HEK293T (cell line): ENCODE measurements around the gene PHOX2A.

Experiments used
- FOXA1 ChIP-seq: fragments of 450-650 bp; IDR thresholded peaks from 2 replicates; pipeline ENCODE4 v1.6.1; 2016; ENCODE audit warnings: mild to moderate bottlenecking
- FOXK2 ChIP-seq: fragments of 450-650 bp; IDR thresholded peaks from 2 replicates; pipeline ENCODE4 v1.6.1; 2016; ENCODE audit warnings: mild to moderate bottlenecking
- LEF1 ChIP-seq: fragments of 450-650 bp; IDR thresholded peaks from 2 replicates; pipeline ENCODE4 v1.6.1; 2017; ENCODE audit warnings: mild to moderate bottlenecking, borderline replicate concordance
- SP1 ChIP-seq: fragments of 450-650 bp; IDR thresholded peaks from 2 replicates; pipeline ENCODE4 v1.6.1; 2017
- ZNF384 ChIP-seq: fragments of 450-650 bp; IDR thresholded peaks from 2 replicates; pipeline ENCODE4 v1.6.1; 2016

GRCh38 chr11:72253392-72253791, 9.4 kb upstream of the PHOX2A start:
- no peak for TF ChIP-seq SP1
- no peak for TF ChIP-seq LEF1
- TF ChIP-seq FOXA1: no peak
- TF ChIP-seq ZNF384: no peak
- no peak for TF ChIP-seq FOXK2
